ENCODE measurements around the gene DCAF4.
A peak's percentile ranks its signal among the peaks of the same experiment; 100 is the strongest.
"Not testable (repeated sequence)": the region's sequence is repeated elsewhere in the genome, so short reads cannot be mapped to it uniquely, and the experiment has no call there.

Gene DCAF4

DNA sequence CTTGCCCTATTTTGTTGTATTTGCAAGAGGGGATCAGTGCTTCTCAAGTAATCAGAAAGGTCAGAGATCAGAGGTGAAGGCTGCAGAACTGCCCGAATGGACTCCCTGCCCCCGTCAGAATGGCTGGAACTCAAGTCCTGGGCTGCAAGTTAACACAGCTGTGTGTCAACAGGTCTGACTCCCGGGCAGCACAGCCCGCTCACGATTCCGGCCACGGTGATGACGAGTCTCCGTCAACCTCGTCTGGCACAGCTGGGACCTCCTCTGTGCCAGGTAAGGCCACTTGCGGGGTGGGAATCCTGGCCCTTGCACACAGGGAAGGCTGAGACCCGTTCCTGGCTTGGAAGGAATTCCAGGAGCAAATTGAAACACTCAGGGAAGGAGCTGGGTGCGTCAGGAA lies 13.4 kb downstream of the DCAF4 start:
- H3K27me3 ChIP-seq (ENCODE audit: insufficient read depth, low read length), result no peaks in the 10 kb centered on the region
- no peaks in the 10 kb centered on the region for H3K9me3 ChIP-seq (ENCODE audit: insufficient read depth, low read depth, low read length)
- no peak overlapping the region for H3K4me3 ChIP-seq (ENCODE audit: low read length)
- peaks cover 49% of the 10 kb centered on the region for H3K36me3 ChIP-seq (ENCODE audit: insufficient read depth, low read depth, low read length)
- no peaks in the 10 kb centered on the region for H3K4me1 ChIP-seq (ENCODE audit: insufficient read depth, low read length)
- H3K9ac ChIP-seq (ENCODE audit: low read depth, low read length), result no peak overlapping the region
- no peak overlapping the region for H3K27ac ChIP-seq (ENCODE audit: low read length)

DNA sequence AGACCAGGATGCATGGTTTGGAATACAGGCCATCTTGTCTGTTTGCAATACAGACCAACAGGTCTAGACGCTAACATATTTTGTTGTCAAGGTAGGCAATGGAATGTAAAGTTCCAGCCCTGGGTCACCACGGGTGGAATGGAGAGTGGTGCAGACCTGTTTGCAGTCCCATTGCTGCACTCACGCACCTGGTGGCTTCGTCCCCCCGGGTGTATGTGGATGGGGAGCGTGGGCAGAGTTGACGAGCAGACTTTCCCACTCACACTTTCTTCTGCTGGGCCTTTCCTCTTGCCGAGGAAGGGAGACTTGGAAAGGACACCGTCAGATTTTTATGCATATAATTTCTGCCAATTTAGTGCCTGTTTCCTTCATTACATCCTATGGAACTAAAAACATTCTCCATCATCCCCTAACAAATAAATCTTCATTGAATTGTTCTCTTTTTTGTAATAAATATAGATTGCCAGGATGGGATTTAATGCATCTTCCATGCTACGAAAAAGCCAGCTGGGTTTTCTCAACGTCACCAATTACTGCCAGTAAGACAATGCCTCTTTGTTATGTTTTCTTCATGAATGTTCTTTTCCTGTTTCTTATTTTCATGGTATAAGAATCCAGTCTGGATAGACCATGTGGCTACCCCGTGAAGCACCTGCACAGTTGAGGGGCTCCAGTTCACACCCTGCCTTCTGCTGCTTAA lies 15.2 kb downstream of the DCAF4 start:
- no peaks in the 10 kb centered on the region for H3K27me3 ChIP-seq (ENCODE audit: insufficient read depth, low read length)
- no peaks in the 10 kb centered on the region for H3K4me1 ChIP-seq (ENCODE audit: insufficient read depth, low read length)
- no peaks in the 10 kb centered on the region for H3K9me3 ChIP-seq (ENCODE audit: insufficient read depth, low read depth, low read length)
- H3K27ac ChIP-seq (ENCODE audit: low read length), result no peak overlapping the region
- H3K9ac ChIP-seq (ENCODE audit: low read depth, low read length), result no peak overlapping the region
- peaks cover 52% of the 10 kb centered on the region for H3K36me3 ChIP-seq (ENCODE audit: insufficient read depth, low read depth, low read length)
- H3K4me3 ChIP-seq (ENCODE audit: low read length), result no peak overlapping the region

GRCh38 chr14:72942934-72943333 lies 16.7 kb downstream of the DCAF4 start:
- no peaks in the 10 kb centered on the region for H3K9me3 ChIP-seq (ENCODE audit: insufficient read depth, low read depth, low read length)
- H3K27me3 ChIP-seq (ENCODE audit: insufficient read depth, low read length), result no peaks in the 10 kb centered on the region
- H3K9ac ChIP-seq (ENCODE audit: low read depth, low read length), result no peak overlapping the region
- H3K4me3 ChIP-seq (ENCODE audit: low read length), result no peak overlapping the region
- H3K4me1 ChIP-seq (ENCODE audit: insufficient read depth, low read length), result no peaks in the 10 kb centered on the region
- no peak overlapping the region for H3K27ac ChIP-seq (ENCODE audit: low read length)
- peaks cover 63% of the 10 kb centered on the region for H3K36me3 ChIP-seq (ENCODE audit: insufficient read depth, low read depth, low read length)

- H3K27ac ChIP-seq (ENCODE audit: low read length), result no peak overlapping the region
- H3K4me3 ChIP-seq (ENCODE audit: low read length), result no peak overlapping the region
- no peaks in the 10 kb centered on the region for H3K4me1 ChIP-seq (ENCODE audit: insufficient read depth, low read length)
- no peaks in the 10 kb centered on the region for H3K9me3 ChIP-seq (ENCODE audit: insufficient read depth, low read depth, low read length)
- peaks cover 55% of the 10 kb centered on the region for H3K36me3 ChIP-seq (ENCODE audit: insufficient read depth, low read depth, low read length)
- no peak overlapping the region for H3K9ac ChIP-seq (ENCODE audit: low read depth, low read length)
- H3K27me3 ChIP-seq (ENCODE audit: insufficient read depth, low read length), result no peaks in the 10 kb centered on the region
Observed at GRCh38 chr14:72943876-72944430, 17.7 kb downstream of the DCAF4 start.

- Histone ChIP-seq H3K9me3 (ENCODE audit: insufficient read depth, low read depth, low read length) (no peaks in the 10 kb centered on the region), H3K27ac (ENCODE audit: low read length) (no peak overlapping the region), H3K27me3 (ENCODE audit: insufficient read depth, low read length) (no peaks in the 10 kb centered on the region), H3K36me3 (ENCODE audit: insufficient read depth, low read depth, low read length) (peaks cover 45% of the 10 kb centered on the region), H3K9ac (ENCODE audit: low read depth, low read length) (no peak overlapping the region), H3K4me3 (ENCODE audit: low read length) (no peak overlapping the region), H3K4me1 (ENCODE audit: insufficient read depth, low read length) (no peaks in the 10 kb centered on the region)
Observed at GRCh38 chr14:72945356-72946027, 19.2 kb downstream of the DCAF4 start.

- no peaks in the 10 kb centered on the region for H3K27me3 ChIP-seq (ENCODE audit: insufficient read depth, low read length)
- H3K27ac ChIP-seq (ENCODE audit: low read length), result no peak overlapping the region
- H3K4me3 ChIP-seq (ENCODE audit: low read length), result no peak overlapping the region
- peaks cover 41% of the 10 kb centered on the region for H3K36me3 ChIP-seq (ENCODE audit: insufficient read depth, low read depth, low read length)
- H3K9me3 ChIP-seq (ENCODE audit: insufficient read depth, low read depth, low read length), result no peaks in the 10 kb centered on the region
- H3K9ac ChIP-seq (ENCODE audit: low read depth, low read length), result no peak overlapping the region
- H3K4me1 ChIP-seq (ENCODE audit: insufficient read depth, low read length), result no peaks in the 10 kb centered on the region
Observed at GRCh38 chr14:72946491-72946890, 20.2 kb downstream of the DCAF4 start.

GRCh38 chr14:72947366-72948160 lies 21.3 kb downstream of the DCAF4 start:
- Histone ChIP-seq H3K9me3 (ENCODE audit: insufficient read depth, low read depth, low read length) (no peaks in the 10 kb centered on the region), H3K4me1 (ENCODE audit: insufficient read depth, low read length) (no peaks in the 10 kb centered on the region), H3K4me3 (ENCODE audit: low read length) (no peak overlapping the region), H3K27me3 (ENCODE audit: insufficient read depth, low read length) (no peaks in the 10 kb centered on the region), H3K36me3 (ENCODE audit: insufficient read depth, low read depth, low read length) (peaks cover 40% of the 10 kb centered on the region), H3K9ac (ENCODE audit: low read depth, low read length) (no peak overlapping the region), H3K27ac (ENCODE audit: low read length) (no peak overlapping the region)

DNA sequence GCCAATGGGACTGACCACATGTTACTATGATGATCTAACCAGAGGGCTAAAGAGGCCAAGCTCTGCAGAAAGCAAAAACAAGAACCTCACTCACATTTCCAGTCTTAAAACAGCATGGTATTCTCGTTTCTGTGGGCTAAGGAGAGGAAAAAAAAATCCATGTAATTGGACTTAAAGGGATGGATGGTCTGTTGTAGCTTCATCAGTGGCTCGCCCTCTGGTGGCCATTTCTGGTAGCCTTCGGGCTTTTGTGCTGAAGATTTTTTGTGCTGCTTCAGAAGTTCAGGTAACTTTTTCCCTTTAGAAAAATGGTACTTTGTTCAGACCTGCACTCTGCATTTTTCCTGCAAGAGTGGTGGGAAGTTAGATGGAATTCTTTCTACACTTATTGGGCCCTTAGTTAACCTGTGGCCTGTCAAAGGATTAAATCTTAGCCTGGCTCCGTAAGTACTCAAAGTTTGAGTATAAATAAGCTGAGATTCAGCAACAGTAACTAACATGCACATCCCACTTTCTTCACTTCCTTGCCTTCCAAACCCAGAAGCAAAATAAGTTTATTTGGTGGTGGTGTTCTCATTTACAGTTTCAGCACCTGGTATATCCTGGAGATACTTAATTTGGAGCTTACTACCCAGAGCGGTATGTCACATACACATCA lies 22.3 kb downstream of the DCAF4 start:
- H3K9ac ChIP-seq (ENCODE audit: low read depth, low read length), result 0 out of 2 replicates have a peak overlapping the region, but pooled peaks have one; percentile 46
- H3K4me1 ChIP-seq (ENCODE audit: insufficient read depth, low read length), result no peaks in the 10 kb centered on the region
- peaks cover 29% of the 10 kb centered on the region for H3K36me3 ChIP-seq (ENCODE audit: insufficient read depth, low read depth, low read length)
- no peaks in the 10 kb centered on the region for H3K27me3 ChIP-seq (ENCODE audit: insufficient read depth, low read length)
- H3K9me3 ChIP-seq (ENCODE audit: insufficient read depth, low read depth, low read length), result no peaks in the 10 kb centered on the region
- no peak overlapping the region for H3K27ac ChIP-seq (ENCODE audit: low read length)
- H3K4me3 ChIP-seq (ENCODE audit: low read length), result no peak overlapping the region

DNA sequence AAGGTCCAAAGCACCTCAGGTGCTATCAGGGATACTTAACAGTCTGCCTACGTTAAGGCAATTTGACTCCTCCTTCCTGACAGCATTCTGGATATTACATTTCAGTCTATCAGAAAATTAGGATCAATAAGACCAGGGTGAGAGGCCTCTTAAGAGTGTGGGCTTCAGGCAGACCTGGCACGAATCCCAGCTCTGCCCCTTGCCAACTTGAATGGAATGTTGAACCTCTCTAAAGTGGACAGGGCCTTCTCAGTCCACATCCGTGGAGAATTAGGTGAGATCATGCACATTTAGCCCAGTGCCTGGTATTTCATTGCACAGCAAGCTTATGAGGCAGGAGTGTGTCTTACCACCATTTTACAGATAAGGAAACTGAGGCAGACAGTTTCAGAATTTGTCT lies 25.9 kb downstream of the DCAF4 start:
- H3K27me3 ChIP-seq (ENCODE audit: insufficient read depth, low read length), result no peaks in the 10 kb centered on the region
- H3K36me3 ChIP-seq (ENCODE audit: insufficient read depth, low read depth, low read length), result peaks cover 27% of the 10 kb centered on the region
- no peaks in the 10 kb centered on the region for H3K4me1 ChIP-seq (ENCODE audit: insufficient read depth, low read length)
- H3K27ac ChIP-seq (ENCODE audit: low read length), result no peak overlapping the region
- H3K9ac ChIP-seq (ENCODE audit: low read depth, low read length), result no peak overlapping the region
- no peaks in the 10 kb centered on the region for H3K9me3 ChIP-seq (ENCODE audit: insufficient read depth, low read depth, low read length)
- no peak overlapping the region for H3K4me3 ChIP-seq (ENCODE audit: low read length)

GRCh38 chr14:72956741-72957140 lies 30.5 kb downstream of the DCAF4 start:
- H3K27me3 ChIP-seq (ENCODE audit: insufficient read depth, low read length); H3K9ac ChIP-seq (ENCODE audit: low read depth, low read length); H3K4me3 ChIP-seq (ENCODE audit: low read length); H3K27ac ChIP-seq (ENCODE audit: low read length); H3K9me3 ChIP-seq (ENCODE audit: insufficient read depth, low read depth, low read length); H3K4me1 ChIP-seq (ENCODE audit: insufficient read depth, low read length): not testable (repeated sequence)
- H3K36me3 ChIP-seq (ENCODE audit: insufficient read depth, low read depth, low read length), result peaks cover 37% of the 10 kb centered on the region

DNA sequence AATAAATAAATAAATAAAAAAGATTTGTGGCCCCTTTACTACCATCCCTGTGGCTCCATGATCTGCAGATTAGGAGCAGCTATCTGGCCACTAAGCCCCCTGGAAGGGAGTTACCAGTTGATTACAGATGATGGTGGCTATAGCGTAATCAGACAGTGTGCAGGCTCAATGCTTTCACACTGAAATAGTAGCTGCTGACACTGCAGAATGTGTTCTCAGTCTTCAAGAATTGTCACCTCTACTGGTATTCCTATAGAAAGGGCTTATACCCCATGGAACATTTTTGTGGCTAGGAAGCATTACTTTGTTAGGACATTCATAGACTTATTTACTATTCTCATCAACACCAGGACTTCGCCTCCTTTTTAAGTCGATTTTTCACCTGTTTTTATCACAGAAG lies 30.9 kb downstream of the DCAF4 start:
- Histone ChIP-seq H3K4me1 (ENCODE audit: insufficient read depth, low read length) (no peaks in the 10 kb centered on the region), H3K9me3 (ENCODE audit: insufficient read depth, low read depth, low read length) (no peaks in the 10 kb centered on the region), H3K36me3 (ENCODE audit: insufficient read depth, low read depth, low read length) (peaks cover 32% of the 10 kb centered on the region), H3K27me3 (ENCODE audit: insufficient read depth, low read length) (no peaks in the 10 kb centered on the region), H3K4me3 (ENCODE audit: low read length) (no peak overlapping the region), H3K27ac (ENCODE audit: low read length) (no peak overlapping the region), H3K9ac (ENCODE audit: low read depth, low read length) (no peak overlapping the region)

All from iPS-20b (cell line).